ENCODE data around the gene FAM50B. TPM values are rescaled to one million over a fixed set of nuclear protein-coding genes. Genes with fewer than 3 reads are reported as not detected.

FAM50B gene
- total RNA-seq, 1 experiment from 2014 or later = 1.4 TPM

- DNase-seq (ENCODE audit: extremely low read depth, low read depth) = no peak
These were observed 21.4 kb downstream of the FAM50B start for GRCh38 chr6:3870528-3870925.

GRCh38 chr6:3871515-3871914 is 22.3 kb downstream of the FAM50B start:
- DNase-seq (ENCODE audit: extremely low read depth, low read depth) = no peak

- DNase-seq (ENCODE audit: extremely low read depth, low read depth) = no peak
These were observed 22.8 kb downstream of the FAM50B start for GRCh38 chr6:3871939-3872338.

GRCh38 chr6:3872370-3872854 is 23.2 kb downstream of the FAM50B start:
- DNase-seq (ENCODE audit: extremely low read depth, low read depth) = no peak

- DNase-seq (ENCODE audit: extremely low read depth, low read depth) = no peak
These were observed 23.9 kb downstream of the FAM50B start for GRCh38 chr6:3873051-3873450.

- no peak for DNase-seq (ENCODE audit: extremely low read depth, low read depth)
These were observed 24.9 kb downstream of the FAM50B start for GRCh38 chr6:3874069-3874468.

- DNase-seq (ENCODE audit: extremely low read depth, low read depth) = no peak
These were observed 26.3 kb downstream of the FAM50B start for GRCh38 chr6:3875486-3875885.

- DNase-seq (ENCODE audit: extremely low read depth, low read depth) = no peak
These were observed 26.9 kb downstream of the FAM50B start for GRCh38 chr6:3876101-3876500.

GRCh38 chr6:3876866-3877265 is 27.7 kb downstream of the FAM50B start:
- no peak for DNase-seq (ENCODE audit: extremely low read depth, low read depth)

GRCh38 chr6:3878048-3878666 is 29.0 kb downstream of the FAM50B start:
- no peak for DNase-seq (ENCODE audit: extremely low read depth, low read depth)

GRCh38 chr6:3879194-3879952 is 30.2 kb downstream of the FAM50B start:
- no peak for DNase-seq (ENCODE audit: extremely low read depth, low read depth)

- DNase-seq (ENCODE audit: extremely low read depth, low read depth) = no peak
These were observed 32.7 kb downstream of the FAM50B start for GRCh38 chr6:3881711-3882421.

- DNase-seq (ENCODE audit: extremely low read depth, low read depth) = no peak
These were observed 33.3 kb downstream of the FAM50B start for GRCh38 chr6:3882431-3882830.

- DNase-seq (ENCODE audit: extremely low read depth, low read depth) = no peak
These were observed 33.7 kb downstream of the FAM50B start for GRCh38 chr6:3882866-3883265.

- no peak for DNase-seq (ENCODE audit: extremely low read depth, low read depth)
These were observed 35.0 kb downstream of the FAM50B start for GRCh38 chr6:3884007-3884745.

- DNase-seq (ENCODE audit: extremely low read depth, low read depth) = peak; percentile 9
These were observed 36.3 kb downstream of the FAM50B start for GRCh38 chr6:3885262-3886036.

- no peak for DNase-seq (ENCODE audit: extremely low read depth, low read depth)
These were observed 38.1 kb downstream of the FAM50B start for GRCh38 chr6:3887150-3887700.

- no peak for DNase-seq (ENCODE audit: extremely low read depth, low read depth)
These were observed 39.2 kb downstream of the FAM50B start for GRCh38 chr6:3888153-3888957.

GRCh38 chr6:3890047-3890446 is 40.9 kb downstream of the FAM50B start:
- DNase-seq (ENCODE audit: extremely low read depth, low read depth) = no peak

All from NCI-H460 (cell line).